Activated T-helper 9 cell treated with anti-CD3 and anti-CD28 coated beads, Interleukin-2, amount 50 U/mL, for 16 hours (primary cell): ENCODE results near the gene GEMIN8.

ENCODE experiments used
- DNase-seq: peaks from one replicate; pipeline ENCODE4 v3.0.0-alpha.2; 2020; ENCODE audit warnings: low read depth

GEMIN8 gene, protein sequence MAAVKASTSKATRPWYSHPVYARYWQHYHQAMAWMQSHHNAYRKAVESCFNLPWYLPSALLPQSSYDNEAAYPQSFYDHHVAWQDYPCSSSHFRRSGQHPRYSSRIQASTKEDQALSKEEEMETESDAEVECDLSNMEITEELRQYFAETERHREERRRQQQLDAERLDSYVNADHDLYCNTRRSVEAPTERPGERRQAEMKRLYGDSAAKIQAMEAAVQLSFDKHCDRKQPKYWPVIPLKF

DNA sequence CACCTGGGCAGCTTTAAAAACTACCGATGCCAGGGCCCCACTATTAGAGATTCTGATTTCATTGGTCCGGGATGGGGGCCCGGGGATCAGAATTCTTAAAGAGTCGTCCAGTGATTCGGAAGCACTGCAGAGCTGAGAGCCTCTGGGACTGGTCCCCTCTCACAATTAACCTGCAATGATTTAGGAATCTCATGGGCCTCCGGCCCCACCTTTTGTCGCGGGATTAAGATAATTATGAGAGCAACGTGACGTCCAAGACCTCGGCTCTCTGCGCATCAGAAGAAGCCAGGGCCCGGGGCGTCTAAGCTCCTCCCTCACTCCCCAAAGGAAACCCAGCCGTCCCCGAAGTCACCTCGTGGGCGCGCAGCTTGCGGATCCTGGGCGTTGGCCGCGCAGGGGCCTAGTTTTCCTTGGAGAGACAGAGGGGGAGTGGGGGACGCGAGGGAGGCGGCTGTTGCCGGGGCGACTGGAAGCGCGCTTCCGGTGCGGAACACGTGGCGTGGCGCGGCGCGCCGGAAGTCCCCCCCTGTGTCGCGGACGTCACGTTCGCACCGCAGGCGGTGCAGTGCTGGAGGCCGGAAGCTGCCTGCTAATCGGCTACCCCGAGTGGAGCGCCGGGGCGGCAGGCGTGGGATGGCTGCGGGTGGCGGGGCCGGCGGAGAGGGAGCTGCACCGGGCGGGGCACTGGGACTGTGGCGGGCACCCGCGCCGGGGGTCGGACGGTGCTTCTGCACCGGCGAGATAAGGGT, at the start of gene GEMIN8:
GEMIN8 (minus strand) TSS at position 468 of the 749 bp plus-strand sequence. CDS start 8,414 bp downstream, outside the sequence.
- peak; percentile 88 for DNase-seq

DNA sequence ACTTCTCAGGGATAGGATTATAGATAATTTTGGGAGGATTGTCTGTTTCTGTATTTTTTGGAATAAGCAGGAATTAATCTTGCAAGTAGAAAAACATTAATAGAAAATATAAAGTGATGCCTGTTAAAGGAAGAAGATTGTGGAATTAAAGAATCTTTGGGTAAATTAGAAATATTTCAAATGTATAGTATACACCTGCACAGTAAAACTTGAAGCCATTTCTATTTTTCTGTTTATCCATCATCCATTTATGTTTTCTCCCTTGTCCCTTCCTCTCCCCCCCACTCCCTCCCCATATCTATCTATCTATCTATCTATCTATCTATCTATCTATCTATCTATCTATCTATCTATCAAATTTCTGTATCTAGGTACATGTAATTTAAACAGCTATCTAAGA, 46.9 kb upstream of the GEMIN8 start:
- no peak for DNase-seq

DNA sequence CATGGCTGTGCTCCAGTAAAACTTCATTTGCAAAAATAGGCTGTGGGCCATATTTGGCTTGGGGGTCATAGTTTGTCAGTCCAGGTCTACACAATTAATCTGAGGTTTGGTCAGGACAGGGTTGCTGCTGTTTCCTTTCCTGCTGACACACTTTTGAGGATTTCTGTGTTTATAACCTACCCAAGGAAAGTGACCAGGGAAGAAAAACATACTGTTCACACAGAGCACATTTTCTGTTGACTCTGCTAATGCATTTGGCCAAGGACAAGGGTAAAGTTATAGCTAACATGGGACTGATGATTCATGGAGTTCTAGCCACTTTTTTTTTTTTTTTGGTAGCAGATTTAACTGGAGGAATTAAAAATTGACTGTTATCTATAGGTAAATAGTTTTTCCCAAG, 43.9 kb upstream of the GEMIN8 start:
- no peak for DNase-seq

DNA sequence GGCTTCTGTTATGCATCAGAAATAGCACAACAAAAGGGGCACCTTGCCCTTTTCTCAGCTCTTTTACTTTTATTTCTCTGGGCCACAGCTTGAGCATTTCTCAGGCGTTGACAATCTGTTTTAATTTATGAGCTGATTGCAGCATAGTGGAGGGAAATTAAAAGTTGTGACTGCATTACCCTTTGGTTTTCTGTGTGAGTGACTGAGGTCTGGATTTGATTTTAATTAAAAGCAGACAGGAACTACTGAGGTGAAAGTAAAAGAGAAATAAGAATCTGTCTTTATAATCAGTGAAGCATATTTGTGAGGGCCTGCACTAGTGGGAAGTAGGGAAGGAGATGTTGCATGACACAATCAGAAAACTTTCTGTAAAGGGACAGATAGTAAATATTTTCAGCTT, 43.4 kb upstream of the GEMIN8 start:
- no peak for DNase-seq

DNA sequence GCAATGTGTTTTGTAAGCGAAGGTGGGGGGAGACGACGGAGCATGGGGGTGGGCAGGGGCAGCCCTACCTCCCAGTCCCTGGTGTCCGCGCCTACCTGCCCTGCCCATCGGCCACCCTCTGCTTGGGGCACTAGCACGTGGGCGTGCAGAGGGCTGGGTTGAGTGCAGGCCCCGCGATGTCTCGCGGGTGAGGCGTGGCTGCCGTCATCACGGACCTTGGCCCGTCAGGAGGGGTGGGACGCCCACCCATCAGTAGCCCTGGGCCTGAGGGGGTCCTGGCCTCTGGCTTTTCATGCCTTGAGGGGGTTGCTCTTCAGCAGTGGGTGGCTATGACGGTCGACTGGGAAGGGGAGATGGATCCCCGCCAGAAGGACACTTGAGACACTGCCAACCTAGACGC, 36.1 kb upstream of the GEMIN8 start:
- no peak for DNase-seq

DNA sequence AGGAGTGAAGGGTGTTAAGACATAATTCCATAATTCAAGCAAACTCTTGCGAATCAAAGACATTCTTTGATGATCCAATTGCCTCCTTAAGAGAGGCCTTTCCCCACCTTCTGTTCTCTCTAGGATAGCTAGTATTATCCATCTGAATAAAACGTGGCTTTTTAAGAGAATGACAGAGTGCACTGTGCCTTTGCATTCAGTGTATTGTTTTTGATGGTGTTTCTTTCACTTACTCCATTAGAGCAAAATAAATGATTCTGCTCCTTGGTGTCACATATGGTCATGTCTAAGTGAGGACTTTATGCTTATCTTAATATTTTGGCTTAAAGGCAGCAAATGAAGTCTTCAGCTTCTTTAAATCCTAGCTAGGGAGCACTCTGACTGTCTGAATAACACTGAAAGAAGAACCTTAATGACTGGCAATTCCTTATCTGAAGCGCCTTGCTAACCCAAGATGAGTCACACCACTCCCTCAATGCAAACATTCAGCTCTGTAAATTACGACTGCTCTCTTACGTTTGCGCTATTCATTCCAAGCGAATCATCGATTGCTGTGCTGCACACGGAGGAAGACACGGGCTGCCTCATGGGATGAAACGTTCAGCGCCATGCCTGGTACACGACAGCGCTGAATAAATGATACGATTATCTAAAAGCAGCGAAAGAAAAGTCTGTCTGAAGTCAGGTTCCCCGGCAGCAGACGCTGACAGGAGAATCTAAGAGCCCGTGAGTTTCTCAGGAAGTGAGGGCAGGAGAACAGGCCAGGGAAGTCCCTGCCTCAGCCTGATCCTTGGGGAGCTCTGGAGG, 35.1 kb upstream of the GEMIN8 start:
- no peak for DNase-seq

DNA sequence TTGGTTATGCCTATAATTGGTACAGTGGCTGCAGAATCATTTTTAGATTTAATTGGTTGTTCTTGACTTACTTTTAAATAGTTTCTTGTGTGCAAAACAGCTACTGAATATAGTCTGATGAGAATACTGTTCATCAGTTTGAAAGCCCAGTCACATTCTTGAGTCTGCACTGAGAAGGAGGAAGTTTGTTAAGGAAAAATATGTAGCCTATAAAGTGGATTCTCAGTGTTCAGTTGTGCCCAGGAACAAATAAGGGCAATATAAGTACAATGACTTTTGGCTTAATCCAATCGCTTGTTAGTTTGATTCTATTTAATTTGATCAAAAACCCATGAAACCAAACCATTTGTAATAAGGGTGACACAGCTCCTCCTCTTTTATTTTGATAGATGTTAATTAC, 32.8 kb upstream of the GEMIN8 start:
- DNase-seq = no peak

DNA sequence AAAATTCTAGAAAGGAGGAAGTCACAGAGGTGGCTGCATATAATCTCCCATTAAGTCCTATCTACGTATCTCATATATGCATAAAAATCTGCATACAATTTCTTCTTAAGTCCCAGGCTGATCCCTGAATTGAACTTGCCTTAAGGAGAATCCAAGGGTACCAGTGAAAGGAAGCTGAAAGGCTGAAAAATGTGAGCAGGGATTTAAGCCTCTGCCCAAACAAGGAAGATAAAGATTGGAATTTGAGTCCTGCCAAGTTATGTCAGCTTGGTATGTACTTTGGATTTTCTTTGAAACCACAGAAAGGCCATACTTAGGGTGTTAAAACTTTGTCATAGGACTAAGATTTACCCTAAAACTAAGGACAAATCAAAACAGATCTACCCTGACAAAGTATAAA, 26.5 kb upstream of the GEMIN8 start:
- DNase-seq = no peak

DNA sequence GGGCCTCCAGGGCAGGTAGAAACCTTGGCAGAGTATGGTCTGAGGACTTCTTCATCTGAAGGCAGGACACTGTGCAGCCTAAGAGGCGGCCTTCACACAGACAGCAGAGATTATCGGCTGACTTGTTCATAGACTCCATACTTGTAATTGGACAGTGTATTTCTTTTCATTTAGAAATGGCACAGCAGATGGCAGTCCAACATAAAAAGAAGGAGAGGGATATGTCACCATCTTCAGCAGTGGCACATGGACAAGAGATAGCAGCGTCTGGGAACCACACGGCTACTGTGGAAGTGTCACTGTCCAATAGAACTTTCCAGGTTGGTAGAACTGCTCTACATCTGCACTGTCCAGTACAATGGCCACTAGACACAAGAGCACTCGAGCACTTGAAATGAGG, 21.7 kb upstream of the GEMIN8 start:
- no peak for DNase-seq

DNA sequence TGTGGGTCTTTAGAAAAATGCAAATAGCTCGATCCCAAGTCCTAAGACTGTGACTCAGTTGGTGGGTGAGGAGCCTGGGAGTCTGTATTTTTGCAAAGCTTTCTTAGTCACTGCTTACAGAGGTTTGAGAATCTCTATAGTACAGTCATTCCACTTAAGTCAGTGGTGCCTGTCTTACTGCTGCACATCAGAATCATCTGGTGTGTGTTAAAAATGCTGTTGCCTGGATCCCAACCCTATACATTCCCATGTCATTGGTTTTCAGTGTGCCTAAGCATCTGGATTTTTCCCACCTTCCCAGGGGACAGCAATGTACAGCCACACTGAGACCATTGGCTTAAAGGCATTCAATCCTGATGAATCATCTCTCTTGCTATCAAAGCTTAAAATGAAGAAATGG, 21.0 kb upstream of the GEMIN8 start:
- no peak for DNase-seq

DNA sequence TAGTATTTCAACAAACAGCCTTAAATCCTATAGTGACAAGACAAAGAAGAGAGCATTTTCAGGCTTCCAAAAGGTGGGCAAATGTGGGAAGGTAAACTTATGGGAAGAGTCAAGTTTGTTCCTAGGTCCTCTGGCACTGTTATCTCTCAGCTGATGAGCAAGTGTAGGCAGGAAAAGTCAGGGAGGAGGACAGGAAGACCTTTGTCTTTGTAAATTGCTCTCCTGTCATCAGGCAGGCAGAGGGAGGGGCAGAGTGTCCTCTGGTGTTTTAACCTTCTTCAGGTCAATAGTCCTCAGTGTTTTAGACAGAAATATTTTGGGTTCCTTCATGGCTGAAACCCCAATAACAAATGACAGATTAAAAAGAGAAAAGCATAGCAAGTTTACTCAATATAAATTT, 13.5 kb upstream of the GEMIN8 start:
- no peak for DNase-seq

DNA sequence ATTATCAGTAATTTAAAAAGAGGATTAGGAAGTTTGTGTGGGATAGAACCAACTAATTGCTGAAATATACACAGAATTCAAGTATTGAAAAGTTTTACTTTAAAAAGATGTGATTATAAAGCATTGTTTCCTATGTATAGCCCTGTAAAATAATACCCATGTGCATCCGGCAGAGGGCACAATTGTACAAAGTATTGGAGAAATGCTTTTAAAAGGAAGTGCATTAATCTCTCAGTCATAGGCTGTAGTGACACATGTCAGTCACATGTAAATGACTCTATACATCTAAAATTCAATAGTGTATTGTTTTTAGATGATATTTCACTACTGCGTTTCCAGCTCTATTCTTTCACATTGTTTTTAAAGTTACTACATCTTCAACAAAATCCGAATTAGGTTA, 9.7 kb upstream of the GEMIN8 start:
- DNase-seq = peak; percentile 34

DNA sequence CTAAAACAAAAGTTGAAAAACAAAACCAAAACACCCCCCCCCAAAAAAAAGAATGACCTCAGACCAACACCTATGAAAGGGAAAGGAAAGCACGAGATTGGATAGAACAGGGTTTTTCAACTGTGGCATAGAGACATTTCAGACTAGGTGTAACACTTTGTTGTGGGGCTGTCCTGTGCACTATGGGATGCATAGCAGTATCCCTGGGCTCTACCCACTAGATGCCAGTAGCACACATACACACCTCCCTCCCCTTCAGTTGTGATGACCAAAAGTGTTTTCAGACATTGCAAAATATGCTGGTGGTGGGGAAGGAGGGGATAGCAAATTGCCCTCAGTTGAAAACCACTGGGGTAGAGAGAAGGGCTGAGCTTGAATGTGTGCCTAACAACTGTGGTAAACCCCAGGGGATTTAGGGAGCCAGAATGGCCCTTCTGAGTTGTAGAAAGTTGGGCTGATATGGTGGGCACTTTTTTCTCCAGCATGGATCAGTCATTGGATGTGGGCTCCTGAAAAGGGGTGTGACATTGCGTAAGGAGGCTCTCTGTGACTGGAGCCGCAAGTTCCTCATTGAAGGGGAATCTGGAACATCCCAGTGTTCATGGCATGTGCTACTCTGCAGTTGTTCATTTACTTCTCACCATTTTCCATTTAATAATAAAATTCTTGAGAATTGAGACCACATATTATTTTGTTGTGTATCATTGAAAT, 8.8 kb upstream of the GEMIN8 start:
- no peak for DNase-seq

DNA sequence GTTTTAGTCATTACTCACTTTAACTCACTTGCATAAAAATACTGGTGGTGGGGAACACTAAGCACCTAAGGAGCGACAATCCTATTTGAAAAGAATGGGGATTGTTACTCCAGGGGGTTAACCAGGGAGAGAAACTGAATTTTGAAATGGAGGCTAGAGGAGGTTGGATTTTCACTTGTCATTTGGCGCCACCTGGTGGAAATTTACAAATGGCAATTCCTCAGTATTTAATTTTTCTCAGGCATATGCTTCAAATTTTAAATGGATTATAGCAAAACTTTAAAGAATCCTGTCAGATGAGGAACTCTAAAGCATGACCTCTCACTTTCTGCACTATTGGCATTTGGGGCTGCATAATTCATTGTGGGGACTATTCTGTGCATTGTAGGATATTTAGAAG, 2.7 kb upstream of the GEMIN8 start:
- DNase-seq = peak; percentile 34

DNA sequence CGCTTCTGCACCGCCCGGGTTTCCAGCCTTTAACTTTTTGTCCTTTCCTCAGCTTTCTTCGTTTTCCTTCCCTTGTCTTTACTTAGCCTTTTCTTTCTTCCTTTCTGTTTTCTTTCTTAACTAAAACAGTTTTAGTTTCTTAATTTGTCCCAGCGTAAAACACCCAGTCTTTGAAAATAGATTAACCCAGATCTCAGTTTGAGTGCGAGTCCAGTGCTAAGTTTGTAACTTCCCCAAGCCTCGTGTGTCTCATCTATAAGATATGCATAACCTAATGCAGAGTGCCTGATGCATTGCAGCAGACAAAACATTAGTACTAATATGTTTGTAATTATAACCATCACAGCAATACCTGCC, 460 bp upstream of the GEMIN8 start:
- DNase-seq = no peak

DNA sequence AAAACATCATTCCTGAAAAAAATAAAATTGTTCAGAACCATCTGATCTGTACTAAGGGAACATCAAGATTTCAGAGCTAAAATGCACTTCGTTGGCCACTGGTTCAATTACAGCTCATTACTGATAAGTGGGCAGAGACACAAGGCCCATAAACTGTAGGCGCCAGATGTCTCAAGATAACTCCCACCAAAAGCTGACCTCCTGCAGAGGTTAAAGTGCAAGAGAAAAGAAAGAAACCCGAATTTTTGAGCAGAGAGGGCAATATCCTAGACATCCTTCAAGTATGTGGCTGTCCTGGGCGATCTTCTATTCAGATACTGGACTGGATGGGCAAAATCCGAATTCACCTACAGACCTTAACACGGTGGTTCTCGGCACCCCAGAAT, 660 bp downstream of the GEMIN8 start:
- no peak for DNase-seq

DNA sequence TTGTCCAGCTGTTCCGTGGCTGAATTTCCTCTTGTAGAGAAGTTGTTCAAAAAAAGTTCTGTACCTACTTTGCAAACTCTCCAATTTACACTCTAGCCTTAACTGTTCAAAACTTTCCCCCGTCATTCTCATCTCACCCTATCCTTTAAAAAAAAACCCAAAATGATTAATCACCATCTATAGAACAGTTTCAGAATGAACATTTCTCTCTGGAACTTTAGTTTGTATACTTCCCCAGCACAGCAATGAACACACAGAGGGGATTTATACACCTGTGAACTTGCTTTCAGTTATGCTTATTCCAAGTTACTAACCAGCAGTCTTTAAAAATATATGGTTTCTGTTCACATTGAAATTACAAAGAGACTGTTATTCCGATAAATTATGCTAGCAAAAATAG, 1.2 kb downstream of the GEMIN8 start:
- no peak for DNase-seq

DNA sequence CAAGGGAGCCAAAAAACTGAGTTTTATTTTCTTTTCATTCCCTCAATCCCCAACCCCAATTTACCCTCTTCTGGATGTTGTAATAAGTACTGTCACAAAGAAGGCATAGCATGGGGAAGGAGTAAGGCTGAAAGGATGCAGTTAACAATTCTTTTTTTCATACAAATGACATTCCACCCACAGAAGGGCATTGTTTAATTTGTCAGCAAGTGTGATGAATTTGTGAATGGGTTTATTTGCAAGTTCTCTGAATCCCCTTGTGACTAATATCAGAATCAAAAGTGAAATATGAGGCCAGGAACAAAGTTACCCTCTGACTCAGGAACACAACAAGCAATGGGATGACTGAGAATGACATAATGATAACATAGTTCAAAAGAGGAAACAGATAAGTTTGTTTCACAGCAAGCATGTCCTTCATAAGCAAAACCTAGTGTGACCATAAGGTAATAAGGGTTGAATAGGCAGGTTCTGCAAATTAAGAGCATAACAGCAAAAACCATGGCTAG, 2.1 kb downstream of the GEMIN8 start:
- DNase-seq = no peak

DNA sequence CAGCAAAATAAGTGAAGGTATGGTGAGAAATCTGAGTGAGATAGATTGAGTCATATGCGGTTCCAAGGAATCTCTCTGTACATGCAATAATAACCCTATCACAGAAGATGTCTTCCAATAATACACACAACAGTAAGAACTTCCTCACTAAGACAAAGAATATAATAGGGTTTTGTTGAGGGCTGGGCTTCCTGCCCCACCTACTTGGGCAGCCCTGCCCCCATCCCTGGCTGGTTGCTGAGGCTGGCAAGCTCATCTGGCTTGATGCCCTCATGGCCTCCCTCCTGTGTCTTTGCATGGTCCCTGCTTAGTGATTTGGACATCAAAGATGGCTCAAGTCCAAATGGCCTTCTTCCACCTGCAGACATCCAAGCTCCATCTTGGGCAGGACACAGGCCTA, 2.7 kb downstream of the GEMIN8 start:
- no peak for DNase-seq

DNA sequence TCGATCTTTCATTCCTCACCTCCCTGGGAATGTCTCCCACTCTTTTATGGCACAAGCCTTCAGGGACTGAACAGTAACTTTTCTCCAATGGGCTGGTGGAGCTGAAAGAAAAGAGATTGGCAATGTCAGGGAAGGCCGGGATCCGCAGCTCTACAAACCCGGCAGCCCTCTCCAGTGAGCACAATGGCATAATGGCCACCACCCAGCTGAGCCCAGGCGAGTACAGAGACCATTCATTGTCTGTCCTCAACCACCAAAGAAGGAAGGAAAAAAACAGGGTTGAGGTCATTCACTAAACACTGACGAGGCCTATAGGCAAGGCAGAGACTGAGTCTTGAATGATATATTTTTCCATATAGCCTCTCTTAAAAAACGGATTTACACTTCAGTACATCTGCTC, 3.6 kb downstream of the GEMIN8 start:
- DNase-seq = no peak

DNA sequence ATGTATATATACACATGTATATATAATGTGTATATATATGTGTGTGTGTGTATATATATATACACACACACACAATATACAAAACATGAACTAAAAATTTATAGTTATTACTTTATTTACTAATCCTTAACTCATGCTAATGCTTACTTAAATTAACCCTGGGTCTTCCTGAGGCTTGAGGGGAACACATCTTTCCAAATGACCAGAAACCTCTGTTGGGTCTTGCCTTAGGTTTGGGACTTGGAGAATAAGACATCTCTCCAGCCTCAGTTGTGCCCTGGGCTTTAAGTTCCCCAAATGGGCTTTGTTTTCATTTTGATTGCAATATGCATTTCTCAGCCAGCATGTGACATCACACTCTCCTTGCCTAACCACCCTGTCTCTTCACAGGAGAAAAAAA, 7.7 kb downstream of the GEMIN8 start:
- no peak for DNase-seq

DNA sequence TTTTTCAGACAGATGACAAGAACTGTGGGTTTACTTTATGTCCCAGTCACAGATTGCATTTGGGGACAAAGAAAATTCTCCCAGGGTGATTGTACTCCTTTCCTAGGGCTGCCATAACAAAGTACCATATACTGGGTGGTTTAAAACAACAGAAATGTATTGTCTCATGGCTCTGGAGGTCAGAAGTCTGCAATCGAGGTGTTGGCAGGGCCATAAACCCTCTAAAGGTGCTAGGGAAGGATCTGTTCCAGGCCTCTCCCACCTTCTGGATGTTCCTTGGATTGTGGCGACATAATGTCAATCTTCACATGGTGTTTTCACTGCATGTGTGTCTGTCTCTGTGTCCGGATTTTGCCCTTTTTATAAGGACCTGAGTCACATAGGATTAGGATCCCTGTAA, 12.3 kb downstream of the GEMIN8 start:
- DNase-seq = no peak
